Astrocyte (in vitro differentiated cells and primary cell): ENCODE measurements around the gene GLYATL1B. TPM values are rescaled to one million over a fixed set of nuclear protein-coding genes. Genes with fewer than 3 reads are reported as not detected.
"Not testable (repeated sequence)": the region's sequence is repeated elsewhere in the genome, so short reads cannot be mapped to it uniquely, and the experiment has no call there.

Experiments
- DNase-seq: peaks from one replicate; pipeline ENCODE4 v3.0.0-alpha.2; 2010; ENCODE audit warnings: low read depth
- FAIRE-seq: peaks from 2 replicates; lab custom pipeline; 2011; peaks lifted over from hg19 to GRCh38; lab: Jason Lieb, UNC
- H2AFZ ChIP-seq: 2 replicates; pipeline ENCODE4 v1.6.0; 2012; ENCODE audit warnings: low read depth, low read length, inconsistent platforms
- H3K27ac ChIP-seq: 2 replicates; pipeline ENCODE4 v1.5.1; 2011; ENCODE audit warnings: low read depth, low read length, inconsistent platforms
- H3K27me3 ChIP-seq: 2 replicates; pipeline ENCODE4 v1.6.0; 2011; ENCODE audit warnings: low read length, inconsistent platforms; ENCODE audit not compliant: insufficient read depth
- H3K36me3 ChIP-seq: 2 replicates; pipeline ENCODE4 v1.5.1; 2011; ENCODE audit warnings: low read length, inconsistent platforms; ENCODE audit not compliant: insufficient read depth
- H3K4me1 ChIP-seq: 2 replicates; pipeline ENCODE4 v1.5.1; 2011; ENCODE audit warnings: low read length, inconsistent platforms; ENCODE audit not compliant: insufficient read depth
- H3K4me2 ChIP-seq: 2 replicates; pipeline ENCODE4 v1.6.0; 2012; ENCODE audit warnings: low read length, inconsistent platforms
- H3K4me3 ChIP-seq: 2 replicates; pipeline ENCODE4 v1.5.1; 2011; ENCODE audit warnings: low read depth, mild to moderate bottlenecking, low read length, inconsistent platforms; ENCODE audit not compliant: insufficient read depth
- H3K79me2 ChIP-seq: 2 replicates; pipeline ENCODE4 v1.6.0; 2012; ENCODE audit warnings: mild to moderate bottlenecking, low read length, inconsistent platforms; ENCODE audit not compliant: insufficient read depth
- H3K9ac ChIP-seq: 2 replicates; pipeline ENCODE4 v1.6.0; 2012; ENCODE audit warnings: mild to moderate bottlenecking, low read length, inconsistent platforms
- H3K9me3 ChIP-seq: 2 replicates; pipeline ENCODE4 v1.5.1; 2012; ENCODE audit warnings: low read depth, mild to moderate bottlenecking, low read length, inconsistent platforms; ENCODE audit not compliant: insufficient read depth
- H4K20me1 ChIP-seq: 2 replicates; pipeline ENCODE4 v1.6.0; 2012; ENCODE audit warnings: low read length, inconsistent platforms; ENCODE audit not compliant: insufficient read depth
- H3K27ac Mint-ChIP-seq: one replicate; pipeline ENCODE4 v1.8.0; 2021; ENCODE audit warnings: mild to moderate bottlenecking, mixed read lengths; ENCODE audit not compliant: unreplicated experiment
- H3K27me3 Mint-ChIP-seq: one replicate; pipeline ENCODE4 v1.8.0; 2021; ENCODE audit warnings: low read depth, mixed read lengths; ENCODE audit not compliant: unreplicated experiment
- H3K36me3 Mint-ChIP-seq: one replicate; pipeline ENCODE4 v1.8.0; 2021; ENCODE audit warnings: low read depth, mixed read lengths; ENCODE audit not compliant: unreplicated experiment
- H3K4me1 Mint-ChIP-seq: one replicate; pipeline ENCODE4 v1.8.0; 2021; ENCODE audit warnings: low read depth, mixed read lengths; ENCODE audit not compliant: unreplicated experiment
- H3K4me3 Mint-ChIP-seq: one replicate; pipeline ENCODE4 v1.8.0; 2021; ENCODE audit warnings: mild to moderate bottlenecking, moderate library complexity, mixed read lengths; ENCODE audit not compliant: unreplicated experiment
- H3K9me3 Mint-ChIP-seq: one replicate; pipeline ENCODE4 v1.8.0; 2021; ENCODE audit warnings: mild to moderate bottlenecking, mixed read lengths; ENCODE audit not compliant: unreplicated experiment
- EZH2 ChIP-seq: IDR thresholded peaks from 2 replicates; pipeline ENCODE4 v1.6.1; 2012; ENCODE audit warnings: mild to moderate bottlenecking, low read length, inconsistent platforms; ENCODE audit not compliant: insufficient read depth
- total RNA-seq: library from RNA; stranded (reverse); gene quantifications from 2 replicates; pipeline ENCODE4 v1.2.1, GENCODE V29; 2021
- TF ChIP-seq, protein P1 (sequence below): IDR thresholded peaks from 2 replicates; pipeline ENCODE4 v1.5.1; 2011; ENCODE audit warnings: low read depth, mild to moderate bottlenecking, inconsistent platforms, low read length, moderate library complexity; ENCODE audit not compliant: insufficient read depth

GLYATL1B gene
- total RNA-seq, 1 donor from 2014 or later = not detected

DNA sequence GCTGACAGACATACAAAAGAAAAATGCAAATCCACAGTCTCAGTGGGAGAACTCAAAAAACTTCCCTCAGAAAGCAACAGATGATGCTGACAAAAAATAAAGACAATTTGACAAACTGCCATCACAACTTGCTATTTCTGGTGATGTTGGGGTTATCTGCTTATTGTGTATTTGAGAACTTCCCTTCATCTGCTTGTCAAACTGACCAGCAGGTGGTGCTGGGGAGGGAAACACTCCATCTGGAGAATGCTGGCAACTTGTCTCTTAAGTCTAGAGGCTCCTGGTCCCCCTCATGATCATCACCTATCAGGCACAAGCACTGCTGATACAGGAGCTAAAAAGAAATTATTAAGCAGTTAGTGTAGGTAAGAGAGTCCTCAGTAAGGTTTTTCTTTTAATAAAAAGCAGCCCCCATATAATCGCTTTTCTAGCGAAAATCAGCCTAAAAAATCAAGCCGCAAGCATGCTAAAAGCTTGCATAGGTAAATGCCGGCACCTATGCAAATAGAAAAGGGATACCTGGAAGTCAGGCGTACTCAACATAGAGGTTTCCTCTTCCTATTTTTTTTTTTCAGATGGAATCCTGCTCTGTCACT lies 11.1 kb downstream of the GLYATL1B start:
- Mint-ChIP-seq H3K4me1 (no peaks in the 10 kb centered on the region), H3K27me3 (peaks cover 22% of the 10 kb centered on the region), H3K27ac (no peak overlapping the region), H3K4me3 (no peak overlapping the region), H3K9me3 (no peaks in the 10 kb centered on the region), H3K36me3 (no peaks in the 10 kb centered on the region)
- no peak overlapping the region for H3K9ac ChIP-seq
- no peaks in the 10 kb centered on the region for H3K36me3 ChIP-seq
- TF ChIP-seq EZH2 = no peak
- TF ChIP-seq, protein P1, sequence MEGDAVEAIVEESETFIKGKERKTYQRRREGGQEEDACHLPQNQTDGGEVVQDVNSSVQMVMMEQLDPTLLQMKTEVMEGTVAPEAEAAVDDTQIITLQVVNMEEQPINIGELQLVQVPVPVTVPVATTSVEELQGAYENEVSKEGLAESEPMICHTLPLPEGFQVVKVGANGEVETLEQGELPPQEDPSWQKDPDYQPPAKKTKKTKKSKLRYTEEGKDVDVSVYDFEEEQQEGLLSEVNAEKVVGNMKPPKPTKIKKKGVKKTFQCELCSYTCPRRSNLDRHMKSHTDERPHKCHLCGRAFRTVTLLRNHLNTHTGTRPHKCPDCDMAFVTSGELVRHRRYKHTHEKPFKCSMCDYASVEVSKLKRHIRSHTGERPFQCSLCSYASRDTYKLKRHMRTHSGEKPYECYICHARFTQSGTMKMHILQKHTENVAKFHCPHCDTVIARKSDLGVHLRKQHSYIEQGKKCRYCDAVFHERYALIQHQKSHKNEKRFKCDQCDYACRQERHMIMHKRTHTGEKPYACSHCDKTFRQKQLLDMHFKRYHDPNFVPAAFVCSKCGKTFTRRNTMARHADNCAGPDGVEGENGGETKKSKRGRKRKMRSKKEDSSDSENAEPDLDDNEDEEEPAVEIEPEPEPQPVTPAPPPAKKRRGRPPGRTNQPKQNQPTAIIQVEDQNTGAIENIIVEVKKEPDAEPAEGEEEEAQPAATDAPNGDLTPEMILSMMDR = peak; percentile 58
- no peak overlapping the region for H3K4me3 ChIP-seq
- no peak overlapping the region for H2AFZ ChIP-seq
- no peak overlapping the region for H3K4me2 ChIP-seq
- H3K27me3 ChIP-seq = peaks cover 7% of the 10 kb centered on the region
- DNase-seq (peak; percentile 24), FAIRE-seq (no peak)
- H4K20me1 ChIP-seq = no peaks in the 10 kb centered on the region
- H3K9me3 ChIP-seq = no peaks in the 10 kb centered on the region
- no peak overlapping the region for H3K27ac ChIP-seq
- peaks cover 4% of the 10 kb centered on the region for H3K4me1 ChIP-seq
- H3K79me2 ChIP-seq = no peaks in the 10 kb centered on the region

DNA sequence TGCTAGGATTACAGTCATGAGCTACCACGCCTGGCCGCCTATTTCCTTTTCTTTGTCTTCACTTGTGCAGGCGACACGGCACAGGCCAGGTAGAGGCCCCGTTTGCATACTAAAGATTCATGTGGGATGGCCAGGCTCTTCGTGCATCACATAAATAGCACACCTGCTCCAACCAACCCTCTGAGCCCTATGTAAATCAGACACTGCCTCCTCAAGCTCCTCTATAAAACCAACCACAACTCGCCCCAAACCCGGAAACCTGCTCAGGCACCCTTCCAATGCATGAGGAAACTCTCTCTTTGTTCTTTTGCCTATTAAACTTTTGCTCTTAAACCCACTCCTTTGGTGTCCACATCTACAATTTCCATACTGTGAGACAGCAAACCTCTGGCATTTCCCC lies 11.8 kb downstream of the GLYATL1B start:
- H4K20me1 ChIP-seq, H3K36me3 ChIP-seq, DNase-seq, H3K4me1 ChIP-seq, H3K4me1 Mint-ChIP-seq, H3K79me2 ChIP-seq, H3K4me3 Mint-ChIP-seq, H3K27me3 ChIP-seq, H3K4me2 ChIP-seq, H3K4me3 ChIP-seq, H3K27ac Mint-ChIP-seq, H3K36me3 Mint-ChIP-seq, H3K9me3 ChIP-seq, H3K9ac ChIP-seq, H2AFZ ChIP-seq, H3K27ac ChIP-seq, H3K9me3 Mint-ChIP-seq, FAIRE-seq: not testable (repeated sequence)
- peaks cover 28% of the 10 kb centered on the region for H3K27me3 Mint-ChIP-seq

- FAIRE-seq (no peak), DNase-seq (no peak)
- Histone ChIP-seq H3K79me2 (no peaks in the 10 kb centered on the region), H3K4me2 (peak overlapping the region; percentile 83), H2AFZ (peak overlapping the region; percentile 71), H3K27me3 (peaks cover 7% of the 10 kb centered on the region), H3K4me3 (peak overlapping the region; percentile 46), H3K9ac (no peak overlapping the region), H3K36me3 (no peaks in the 10 kb centered on the region), H3K4me1 (peaks cover 5% of the 10 kb centered on the region), H3K27ac (no peak overlapping the region), H4K20me1 (no peaks in the 10 kb centered on the region), H3K9me3 (no peaks in the 10 kb centered on the region)
- Mint-ChIP-seq H3K4me3 (peak overlapping the region; percentile 58), H3K4me1 (peaks cover 3% of the 10 kb centered on the region), H3K36me3 (no peaks in the 10 kb centered on the region), H3K27ac (no peak overlapping the region), H3K27me3 (peaks cover 53% of the 10 kb centered on the region), H3K9me3 (no peaks in the 10 kb centered on the region)
- TF ChIP-seq, protein P1 = no peak
- no peak for TF ChIP-seq EZH2
Observed at GRCh38 chr11:59102259-59102765, 16.2 kb downstream of the GLYATL1B start.
